GM12873 (cell line): Measurements from ENCODE around the gene FUS.

Source experiments
- CTCF ChIP-seq: IDR thresholded peaks from 2 replicates; pipeline ENCODE4 v1.5.1; 2012; ENCODE audit warnings: low read depth, mild to moderate bottlenecking, moderate library complexity, low read length, control low read depth; ENCODE audit not compliant: insufficient read depth; ENCODE audit errors: missing control alignments

Gene FUS

DNA sequence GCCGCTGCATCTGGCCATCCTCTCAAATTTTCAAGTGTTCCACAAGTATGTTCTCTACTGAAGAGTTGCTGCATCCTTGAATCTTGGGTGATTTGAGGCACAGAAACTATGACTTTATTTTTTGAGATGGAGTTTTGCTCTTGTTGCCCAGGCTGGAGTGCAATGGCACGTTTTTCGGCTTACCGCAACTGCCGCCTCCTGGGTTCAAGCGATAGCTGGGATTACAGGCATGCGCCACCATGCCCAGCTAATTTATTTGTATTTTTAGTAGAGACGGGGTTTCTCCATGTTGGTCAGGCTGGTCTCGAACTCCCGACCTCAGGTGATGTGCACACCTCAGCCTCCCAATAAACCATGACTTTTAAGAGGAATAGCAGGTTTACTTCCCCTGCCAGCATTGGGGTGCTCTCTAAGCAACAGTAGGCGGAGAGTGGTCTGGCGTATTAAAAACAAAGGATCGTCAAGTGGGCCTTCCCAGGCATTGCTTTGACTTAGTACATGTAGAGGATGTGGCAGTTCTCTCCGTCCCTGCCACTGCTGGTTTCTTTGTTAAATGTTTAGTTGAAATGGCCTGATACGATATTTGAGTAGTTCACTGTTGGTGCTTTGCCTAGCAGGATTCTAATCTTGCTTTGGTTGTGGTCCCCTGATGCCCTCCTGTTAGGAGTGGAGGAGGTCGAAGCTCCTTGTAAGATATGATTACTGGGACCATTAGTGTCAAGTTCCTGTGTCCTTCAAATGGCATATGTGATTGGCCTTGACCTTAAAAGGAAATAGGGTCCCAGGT is 13.1 kb downstream of the FUS start:
- TF ChIP-seq CTCF, result no peak

GRCh38 chr16:31193874-31194273 is 13.9 kb downstream of the FUS start:
- no peak for TF ChIP-seq CTCF

- TF ChIP-seq CTCF, result no peak
Observed at GRCh38 chr16:31194898-31195297, 15.0 kb downstream of the FUS start.

- TF ChIP-seq CTCF, result no peak
Observed at GRCh38 chr16:31196324-31197088, 16.6 kb downstream of the FUS start.

DNA sequence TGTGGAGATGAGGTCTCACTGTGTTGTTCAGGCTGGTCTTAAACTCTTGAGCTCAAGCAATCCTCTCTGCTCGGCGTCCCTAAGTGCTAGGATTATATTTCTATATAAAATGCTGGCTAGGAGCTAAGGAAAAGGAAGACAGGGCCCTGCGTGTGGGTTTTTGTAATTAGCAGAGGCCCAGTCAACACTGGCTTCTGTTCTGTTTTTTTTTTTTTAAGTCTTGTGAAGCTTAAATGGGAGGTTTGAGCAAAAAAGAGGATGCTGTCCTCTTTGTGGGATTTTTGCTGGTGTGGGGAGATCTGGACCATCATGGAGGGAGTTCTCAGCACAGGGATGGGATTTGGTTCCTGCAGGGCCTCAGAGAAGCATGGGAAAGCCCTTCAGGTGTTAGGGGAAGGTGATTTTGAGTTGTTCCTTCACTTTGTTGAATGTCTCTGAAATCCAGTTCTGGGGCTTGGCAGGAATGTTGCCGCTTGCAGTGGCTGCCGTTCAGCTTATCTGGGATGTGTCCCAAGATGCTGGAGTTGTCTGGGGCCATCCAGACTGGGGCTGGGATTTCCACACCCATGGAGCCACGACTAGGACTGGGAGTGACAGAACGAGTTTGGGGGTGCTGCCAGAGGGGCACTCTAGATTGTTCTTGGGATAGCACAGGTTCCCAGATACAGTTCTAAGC is 18.4 kb downstream of the FUS start:
- no peak for TF ChIP-seq CTCF

GRCh38 chr16:31199430-31200041 is 19.6 kb downstream of the FUS start:
- no peak for TF ChIP-seq CTCF
